Stimulated activated memory B cell treated with anti-CD40 and anti-IgM and Interleukin-4, amounts not matched to agents 10 μg/mL and 1 μg/mL and 100 μg/mL, for 72 hours (primary cell): ENCODE data around the gene WASHC3.
"Not testable (repeated sequence)": the region's sequence is repeated elsewhere in the genome, so short reads cannot be mapped to it uniquely, and the experiment has no call there.

Experiments
- ATAC-seq: fragments of 150-1000 bp; cut with Tn5 transposase; 2 replicates; pipeline ENCODE4 v1.10.0; 2021
- H3K27ac Mint-ChIP-seq: one replicate; pipeline ENCODE4 v1.8.0; 2022; ENCODE audit warnings: mild to moderate bottlenecking, mixed read lengths
- H3K27me3 Mint-ChIP-seq: one replicate; pipeline ENCODE4 v1.8.0; 2022; ENCODE audit warnings: mixed read lengths
- H3K36me3 Mint-ChIP-seq: one replicate; pipeline ENCODE4 v1.8.0; 2022; ENCODE audit warnings: mixed read lengths
- H3K4me1 Mint-ChIP-seq: one replicate; pipeline ENCODE4 v1.8.0; 2022; ENCODE audit warnings: mixed read lengths
- H3K4me3 Mint-ChIP-seq: one replicate; pipeline ENCODE4 v1.8.0; 2022; ENCODE audit warnings: mild to moderate bottlenecking, moderate library complexity, mixed read lengths
- H3K9me3 Mint-ChIP-seq: one replicate; pipeline ENCODE4 v1.8.0; 2022; ENCODE audit warnings: mixed read lengths

The WASHC3 gene, protein sequence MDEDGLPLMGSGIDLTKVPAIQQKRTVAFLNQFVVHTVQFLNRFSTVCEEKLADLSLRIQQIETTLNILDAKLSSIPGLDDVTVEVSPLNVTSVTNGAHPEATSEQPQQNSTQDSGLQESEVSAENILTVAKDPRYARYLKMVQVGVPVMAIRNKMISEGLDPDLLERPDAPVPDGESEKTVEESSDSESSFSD

DNA sequence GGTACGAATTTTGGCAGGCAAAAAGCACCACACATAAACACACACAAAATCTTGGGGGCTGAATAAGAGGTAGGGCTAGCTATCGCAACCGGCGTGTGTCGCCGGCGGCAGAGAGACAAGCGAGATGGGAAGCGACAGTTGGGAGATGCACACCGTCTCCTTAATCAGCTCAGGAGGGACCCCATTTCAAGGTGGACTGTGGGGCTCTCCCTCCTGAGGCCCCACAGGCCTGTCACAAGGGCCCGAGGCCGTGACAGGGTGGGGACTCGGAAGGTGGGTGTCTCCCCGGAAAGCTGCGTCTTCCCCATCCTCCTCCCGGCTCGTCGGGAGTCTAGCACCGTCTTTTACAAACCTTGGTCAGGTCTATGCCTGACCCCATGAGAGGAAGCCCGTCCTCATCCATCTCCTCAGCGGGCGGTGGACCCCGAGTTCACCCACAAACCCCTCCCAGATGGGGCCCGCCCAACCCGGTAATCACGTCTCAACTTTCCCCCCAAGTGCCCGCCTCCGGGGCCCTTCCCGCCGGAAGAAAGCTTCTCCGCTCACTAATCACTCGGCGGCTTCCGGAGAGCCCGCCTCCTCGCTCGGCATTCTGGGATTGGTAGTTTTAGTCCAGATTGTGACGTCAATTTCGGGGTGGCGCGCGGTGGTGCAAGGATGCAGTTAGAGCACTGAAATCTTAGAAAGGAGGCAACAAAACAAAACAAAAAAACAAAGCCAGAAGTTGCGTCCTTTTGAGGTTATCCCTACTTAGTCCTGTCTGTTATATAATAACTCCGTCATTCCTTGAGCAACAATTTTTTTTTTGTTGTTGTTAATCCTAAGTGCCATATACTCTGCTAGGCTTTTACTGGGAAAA is at the start of gene WASHC3:
WASHC3 (minus strand) TSS at position 432 of the 859 bp plus-strand sequence; CDS start at position 403, 29 bp downstream.
- peak; percentile 98 for ATAC-seq
- peak within 1 kb of the TSS; percentile 97 for H3K27ac Mint-ChIP-seq
- peaks cover 12% of the 10 kb centered on the region for H3K4me1 Mint-ChIP-seq
- no peaks in the 10 kb centered on the region for H3K27me3 Mint-ChIP-seq
- H3K4me3 Mint-ChIP-seq: peak within 1 kb of the TSS; percentile 95
- no peaks in the 10 kb centered on the region for H3K9me3 Mint-ChIP-seq
- H3K36me3 Mint-ChIP-seq: peaks cover 27% of the 10 kb centered on the region

DNA sequence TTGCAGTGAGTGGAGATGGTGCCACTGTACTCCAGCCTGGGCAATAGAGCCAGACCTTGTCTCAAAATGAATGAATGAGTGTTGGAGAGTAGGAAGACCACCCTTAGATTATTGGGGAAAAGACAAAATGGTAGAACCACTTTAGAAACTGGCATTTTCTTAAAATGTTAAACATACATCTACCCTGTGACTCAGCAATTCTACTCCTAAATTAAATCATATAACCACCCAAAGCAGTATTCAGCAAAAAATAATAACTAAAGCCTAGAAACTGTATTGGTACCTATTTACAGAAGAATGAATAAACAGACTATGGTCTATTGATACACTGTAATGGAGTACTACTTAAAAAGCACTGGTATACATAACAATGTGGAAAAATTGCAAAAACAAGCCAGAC is 49.0 kb upstream of the WASHC3 start:
- no peaks in the 10 kb centered on the region for H3K27me3 Mint-ChIP-seq
- H3K4me3 Mint-ChIP-seq: no peak overlapping the region
- no peak for ATAC-seq
- peaks cover 62% of the 10 kb centered on the region for H3K36me3 Mint-ChIP-seq
- peaks cover 3% of the 10 kb centered on the region for H3K9me3 Mint-ChIP-seq
- peaks cover 7% of the 10 kb centered on the region for H3K4me1 Mint-ChIP-seq
- no peak overlapping the region for H3K27ac Mint-ChIP-seq

DNA sequence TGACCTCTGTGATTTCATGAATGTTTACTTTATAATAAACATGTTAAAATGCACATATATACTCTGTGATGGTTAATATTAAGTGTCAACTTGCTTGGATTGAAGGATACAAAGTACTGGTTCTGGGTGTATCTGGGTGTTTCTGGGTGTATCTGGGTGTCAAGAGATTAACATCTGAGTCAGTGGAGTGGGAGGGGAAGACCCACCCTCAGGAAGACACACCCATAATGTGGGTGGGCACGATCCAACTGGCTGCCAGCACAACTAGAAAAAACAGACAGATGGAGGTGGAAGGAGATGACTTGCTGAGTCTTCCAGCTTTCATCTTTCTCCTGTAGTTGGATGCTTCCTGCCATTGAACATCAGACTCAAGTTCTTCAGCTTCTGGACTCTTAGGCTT is 46.2 kb upstream of the WASHC3 start:
- Mint-ChIP-seq H3K9me3 (peaks cover 3% of the 10 kb centered on the region), H3K27me3 (no peaks in the 10 kb centered on the region), H3K4me3 (no peak overlapping the region), H3K36me3 (peaks cover 86% of the 10 kb centered on the region), H3K4me1 (peaks cover 7% of the 10 kb centered on the region), H3K27ac (no peak overlapping the region)
- ATAC-seq: no peak

DNA sequence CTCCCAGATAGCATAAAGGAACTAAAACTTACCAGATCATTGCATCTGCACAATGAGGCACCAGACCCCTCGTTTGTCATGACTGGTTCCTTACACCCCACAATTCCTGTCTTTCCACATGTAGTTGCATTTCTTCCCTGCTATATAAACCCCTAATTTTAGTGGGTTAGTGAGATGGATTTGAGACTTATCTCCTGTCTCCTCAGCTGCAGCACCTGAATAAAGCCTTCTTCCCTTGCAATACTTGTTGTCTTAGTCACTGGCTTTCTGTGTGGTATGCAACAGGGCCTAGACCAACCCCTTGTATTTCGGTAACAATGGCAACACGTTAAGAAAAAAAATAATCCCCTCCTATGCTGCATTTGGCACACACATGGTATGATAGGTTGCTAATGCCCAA is 45.1 kb upstream of the WASHC3 start:
- no peak overlapping the region for H3K27ac Mint-ChIP-seq

DNA sequence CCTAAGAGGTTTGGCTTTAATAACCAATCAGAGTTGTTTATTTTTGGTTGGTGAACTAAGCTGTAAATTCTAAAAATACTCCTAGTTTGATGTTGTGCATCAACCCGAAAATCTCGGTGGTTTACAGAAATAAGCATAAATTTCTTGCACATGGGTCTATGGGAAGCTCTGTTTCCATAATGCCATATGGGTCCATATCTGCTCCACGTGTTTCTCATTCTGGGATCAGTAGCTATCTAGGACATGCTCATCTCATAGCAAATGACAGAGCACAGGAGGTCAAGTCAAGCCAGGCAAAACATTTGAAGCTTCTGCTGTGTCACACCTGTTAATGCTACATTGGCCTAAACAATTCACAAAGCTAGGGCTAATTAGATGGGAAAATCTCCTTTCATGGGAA is 35.1 kb upstream of the WASHC3 start:
- Mint-ChIP-seq H3K4me1 (no peaks in the 10 kb centered on the region), H3K4me3 (no peak overlapping the region), H3K9me3 (no peaks in the 10 kb centered on the region), H3K36me3 (peaks cover 24% of the 10 kb centered on the region), H3K27me3 (no peaks in the 10 kb centered on the region), H3K27ac (peak overlapping the region; percentile 44)
- no peak for ATAC-seq

More for the DNA sequence above, 45.1 kb upstream of the WASHC3 start:
- Mint-ChIP-seq H3K36me3 (peaks cover 93% of the 10 kb centered on the region), H3K27me3 (no peaks in the 10 kb centered on the region), H3K4me3 (no peak overlapping the region), H3K9me3 (peaks cover 3% of the 10 kb centered on the region), H3K4me1 (peaks cover 7% of the 10 kb centered on the region)
- ATAC-seq: no peak

DNA sequence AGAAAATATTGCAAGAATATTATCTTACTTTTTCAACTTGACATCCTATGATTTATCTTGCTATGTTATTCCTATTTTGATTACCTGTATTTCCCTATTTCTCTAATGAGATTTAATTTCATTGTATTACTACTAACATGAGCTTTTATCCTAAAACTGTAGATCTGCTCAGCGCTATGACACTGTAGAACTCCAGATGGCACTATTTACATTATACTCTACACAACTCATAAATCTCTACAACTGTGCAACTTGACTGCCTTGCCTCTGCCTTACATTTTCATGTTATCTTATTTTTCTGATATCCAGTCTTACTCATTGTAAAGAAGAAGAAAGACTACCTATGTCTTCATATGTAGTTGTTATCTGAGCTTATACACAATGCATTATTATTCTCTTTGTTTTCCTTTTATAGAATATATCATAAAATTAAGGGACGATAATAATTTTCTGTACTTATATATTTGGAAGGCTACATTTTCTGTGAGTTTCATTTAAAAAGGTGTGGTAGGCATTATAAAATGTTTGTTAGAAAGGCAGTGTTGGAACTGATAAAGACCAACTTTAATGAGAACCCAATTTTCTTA is 34.0 kb upstream of the WASHC3 start:
- no peaks in the 10 kb centered on the region for H3K4me1 Mint-ChIP-seq
- H3K36me3 Mint-ChIP-seq: peaks cover 24% of the 10 kb centered on the region
- H3K27ac Mint-ChIP-seq: no peak overlapping the region
- no peak for ATAC-seq
- H3K4me3 Mint-ChIP-seq: no peak overlapping the region
- H3K9me3 Mint-ChIP-seq: no peaks in the 10 kb centered on the region
- no peaks in the 10 kb centered on the region for H3K27me3 Mint-ChIP-seq

DNA sequence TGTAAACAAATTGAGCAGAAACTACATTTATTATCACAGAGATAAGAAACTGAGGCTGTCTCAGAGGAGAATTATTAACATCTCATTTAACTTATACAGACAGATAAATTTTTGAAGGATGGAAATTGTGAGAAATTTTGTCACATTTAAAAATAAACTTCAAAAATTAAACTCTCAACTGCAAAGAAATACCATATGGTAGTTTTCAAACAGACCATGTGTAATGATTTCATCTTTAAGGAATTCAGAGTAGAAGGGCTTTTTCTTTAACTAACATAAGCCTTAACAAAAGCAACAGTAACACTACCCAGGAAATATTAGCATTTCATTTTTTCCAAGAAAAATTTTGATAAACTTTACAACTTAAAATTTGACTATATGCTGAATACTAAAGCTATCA is 31.5 kb upstream of the WASHC3 start:
- ATAC-seq: no peak
- no peaks in the 10 kb centered on the region for H3K4me1 Mint-ChIP-seq
- peaks cover 30% of the 10 kb centered on the region for H3K36me3 Mint-ChIP-seq
- no peak overlapping the region for H3K27ac Mint-ChIP-seq
- no peaks in the 10 kb centered on the region for H3K27me3 Mint-ChIP-seq
- no peaks in the 10 kb centered on the region for H3K9me3 Mint-ChIP-seq
- H3K4me3 Mint-ChIP-seq: no peak overlapping the region

DNA sequence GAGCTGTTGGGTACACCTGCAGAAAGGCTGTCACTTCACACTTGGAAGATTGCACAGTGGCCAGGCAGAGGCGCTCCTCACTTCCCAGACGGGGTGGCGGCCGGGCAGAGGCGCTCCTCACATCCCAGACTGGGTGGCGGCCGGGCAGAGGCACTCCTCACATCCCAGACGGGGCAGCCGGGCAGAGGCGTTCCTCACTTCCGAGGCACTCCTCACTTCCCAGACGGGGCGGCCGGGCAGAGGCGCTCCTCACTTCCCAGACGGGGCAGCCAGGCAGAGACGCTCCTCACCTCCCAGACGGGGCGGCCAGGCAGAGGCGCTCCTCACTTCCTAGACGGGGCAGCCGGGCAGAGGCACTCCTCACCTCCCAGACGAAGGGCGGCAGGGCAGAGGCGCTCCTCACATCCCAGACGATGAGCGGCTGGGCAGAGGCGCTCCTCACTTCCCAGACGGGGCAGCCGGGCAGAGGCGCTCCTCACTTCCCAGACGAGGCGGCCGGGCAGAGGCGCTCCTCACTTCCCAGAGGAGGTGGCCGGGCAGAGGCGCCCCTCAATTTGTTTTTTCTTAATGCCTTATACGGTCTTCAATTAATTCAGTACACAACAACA is 27.5 kb upstream of the WASHC3 start:
- not testable (repeated sequence) for H3K4me3 Mint-ChIP-seq

DNA sequence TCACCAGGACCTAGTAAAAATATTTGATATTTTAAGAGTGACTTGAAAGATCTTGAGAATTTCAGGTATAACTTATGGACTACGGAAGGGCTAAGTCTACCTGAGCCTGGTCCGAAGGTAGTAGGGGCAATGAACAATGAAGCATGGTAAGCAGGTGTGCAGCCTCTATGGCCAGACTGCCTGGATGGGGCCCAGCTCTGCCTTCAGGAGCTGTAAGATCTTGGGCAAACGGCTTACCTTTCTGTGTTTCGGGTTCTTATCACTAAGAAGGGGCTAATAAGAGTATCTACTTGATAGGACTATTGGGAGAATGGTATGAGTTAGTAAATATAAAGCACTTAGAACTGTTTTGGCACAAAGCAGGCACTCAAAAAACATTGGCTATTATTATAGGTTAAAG is 19.1 kb upstream of the WASHC3 start:
- no peak overlapping the region for H3K4me3 Mint-ChIP-seq
- H3K4me1 Mint-ChIP-seq: no peaks in the 10 kb centered on the region
- no peak for ATAC-seq
- H3K27ac Mint-ChIP-seq: no peak overlapping the region
- no peaks in the 10 kb centered on the region for H3K9me3 Mint-ChIP-seq
- no peaks in the 10 kb centered on the region for H3K27me3 Mint-ChIP-seq
- H3K36me3 Mint-ChIP-seq: peaks cover 64% of the 10 kb centered on the region

More for the DNA sequence above, 27.5 kb upstream of the WASHC3 start:
- H3K9me3 Mint-ChIP-seq, H3K4me1 Mint-ChIP-seq, H3K27me3 Mint-ChIP-seq, H3K27ac Mint-ChIP-seq, ATAC-seq: not testable (repeated sequence)
- H3K36me3 Mint-ChIP-seq: peaks cover 45% of the 10 kb centered on the region

DNA sequence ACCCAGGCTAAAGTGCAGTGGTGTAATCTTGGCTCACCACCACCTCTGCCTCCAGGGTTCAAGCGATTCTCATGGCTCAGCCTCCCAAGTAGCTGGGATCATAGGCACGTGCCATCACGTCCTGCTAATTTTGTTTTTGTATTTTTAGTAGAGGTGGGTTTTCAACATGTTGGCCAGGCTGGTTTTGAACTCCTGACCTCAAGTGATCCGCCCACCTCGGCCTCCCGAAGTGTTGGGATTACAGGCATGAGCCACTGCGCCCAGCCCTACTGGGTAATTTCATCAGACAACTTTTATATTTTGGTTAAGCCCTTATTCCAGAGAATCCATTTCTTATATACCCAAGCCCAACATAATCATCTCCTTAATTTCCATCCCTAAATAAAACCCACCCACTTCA is 10.3 kb upstream of the WASHC3 start:
- H3K4me1 Mint-ChIP-seq, ATAC-seq, H3K27ac Mint-ChIP-seq, H3K27me3 Mint-ChIP-seq, H3K36me3 Mint-ChIP-seq, H3K9me3 Mint-ChIP-seq, H3K4me3 Mint-ChIP-seq: not testable (repeated sequence)

DNA sequence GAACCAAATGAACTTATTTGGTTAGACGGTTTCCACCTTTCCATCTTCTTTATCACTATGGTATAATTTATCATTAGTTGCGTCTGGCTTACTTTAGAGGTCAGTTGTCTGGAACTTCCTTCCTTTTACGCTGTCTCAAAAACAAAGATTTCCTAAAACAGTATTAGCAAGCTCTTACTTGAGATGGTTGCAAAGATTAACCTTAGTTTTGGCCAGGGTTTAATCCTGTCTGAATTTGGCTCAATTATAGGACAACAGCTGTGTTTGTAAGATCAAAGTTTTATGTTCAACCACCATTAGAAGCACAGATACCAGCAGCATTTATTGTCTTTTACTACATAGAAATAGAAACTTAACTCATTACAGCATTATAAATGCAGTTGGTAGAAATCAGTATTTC is 7.9 kb upstream of the WASHC3 start:
- no peaks in the 10 kb centered on the region for H3K9me3 Mint-ChIP-seq
- no peaks in the 10 kb centered on the region for H3K27me3 Mint-ChIP-seq
- no peak overlapping the region for H3K27ac Mint-ChIP-seq
- H3K36me3 Mint-ChIP-seq: no peaks in the 10 kb centered on the region
- no peaks in the 10 kb centered on the region for H3K4me1 Mint-ChIP-seq
- H3K4me3 Mint-ChIP-seq: no peak overlapping the region
- no peak for ATAC-seq

DNA sequence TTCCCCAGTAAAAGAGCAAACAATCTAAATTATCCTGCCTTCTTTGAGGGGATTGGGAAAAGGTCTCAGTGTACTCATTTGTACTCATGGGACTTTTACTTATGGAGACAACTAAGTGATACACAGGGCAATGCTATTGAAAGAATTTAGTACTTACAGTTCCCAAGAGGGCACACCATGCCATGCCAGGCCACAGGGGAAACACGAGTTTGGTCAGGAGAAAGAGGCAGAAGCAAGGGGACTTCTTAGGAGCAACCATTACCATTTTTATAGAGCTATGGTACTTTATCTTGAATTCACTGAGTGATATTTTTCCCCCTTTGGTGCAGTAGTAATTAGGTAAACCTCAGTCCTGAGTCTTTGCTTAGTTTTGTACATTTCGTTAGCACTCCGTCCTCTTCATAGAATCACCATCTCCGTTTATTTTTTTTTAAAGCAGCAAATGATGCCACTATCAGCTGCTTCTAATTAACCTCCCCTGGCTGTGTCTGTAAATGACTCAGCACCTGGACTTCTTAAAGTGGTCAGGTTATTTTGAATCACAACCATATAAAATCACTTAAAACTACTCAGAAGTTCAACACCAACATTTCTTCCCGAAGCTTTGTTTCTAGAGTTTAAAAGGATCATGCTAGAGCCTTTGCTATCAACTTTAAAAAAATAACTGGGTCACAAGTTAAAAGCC is 5.9 kb upstream of the WASHC3 start:
- H3K4me3 Mint-ChIP-seq: no peak overlapping the region
- no peaks in the 10 kb centered on the region for H3K27me3 Mint-ChIP-seq
- ATAC-seq: no peak

DNA sequence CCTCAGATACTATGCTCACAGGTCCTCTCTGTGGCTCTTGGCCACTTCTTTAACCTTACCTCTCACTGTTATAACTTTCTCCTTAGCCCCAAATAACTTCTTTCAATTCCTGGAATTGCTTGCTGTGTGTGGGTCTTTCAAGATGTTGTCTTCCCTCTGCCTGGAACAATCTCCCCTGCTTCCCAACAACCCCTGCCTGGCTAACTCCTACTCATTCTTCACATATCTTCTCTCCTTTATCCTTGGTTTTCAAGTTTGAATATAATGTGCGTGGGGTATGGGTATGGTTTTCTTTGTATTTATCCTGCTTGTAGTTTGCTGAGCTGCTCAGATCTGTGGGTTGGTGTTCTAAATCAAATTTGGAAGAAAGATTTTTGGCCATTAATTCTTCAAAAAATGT is 2.7 kb upstream of the WASHC3 start:
- Mint-ChIP-seq H3K4me3 (no peak overlapping the region), H3K36me3 (peaks cover 5% of the 10 kb centered on the region), H3K27me3 (no peaks in the 10 kb centered on the region), H3K4me1 (no peaks in the 10 kb centered on the region), H3K27ac (no peak overlapping the region), H3K9me3 (no peaks in the 10 kb centered on the region)
- ATAC-seq: no peak

More for the DNA sequence above, 5.9 kb upstream of the WASHC3 start:
- Mint-ChIP-seq H3K27ac (no peak overlapping the region), H3K4me1 (no peaks in the 10 kb centered on the region), H3K36me3 (no peaks in the 10 kb centered on the region), H3K9me3 (no peaks in the 10 kb centered on the region)

DNA sequence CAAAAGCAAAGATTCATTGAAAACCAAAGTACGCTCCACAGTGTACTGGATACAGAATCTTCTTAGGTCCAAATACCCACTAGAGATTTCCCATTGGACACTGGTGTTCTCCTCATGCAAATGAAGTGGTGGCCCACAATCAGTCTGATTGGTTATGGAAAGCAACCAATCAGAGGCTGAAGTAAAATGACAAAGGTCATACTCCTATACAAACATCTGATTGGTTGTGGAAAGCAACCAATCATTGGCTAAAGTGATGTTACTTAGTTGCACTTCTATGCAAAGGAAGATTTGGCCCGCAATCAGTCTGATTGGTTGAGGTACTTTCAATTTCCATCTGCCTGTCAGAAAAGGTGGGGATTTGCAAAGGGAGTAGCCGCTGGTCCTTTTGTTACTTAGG is 1.3 kb upstream of the WASHC3 start:
- H3K4me1 Mint-ChIP-seq: peaks cover 6% of the 10 kb centered on the region
- peaks cover 14% of the 10 kb centered on the region for H3K36me3 Mint-ChIP-seq
- H3K4me3 Mint-ChIP-seq: no peak overlapping the region
- H3K27ac Mint-ChIP-seq: no peak overlapping the region
- no peaks in the 10 kb centered on the region for H3K9me3 Mint-ChIP-seq
- no peaks in the 10 kb centered on the region for H3K27me3 Mint-ChIP-seq
- no peak for ATAC-seq

DNA sequence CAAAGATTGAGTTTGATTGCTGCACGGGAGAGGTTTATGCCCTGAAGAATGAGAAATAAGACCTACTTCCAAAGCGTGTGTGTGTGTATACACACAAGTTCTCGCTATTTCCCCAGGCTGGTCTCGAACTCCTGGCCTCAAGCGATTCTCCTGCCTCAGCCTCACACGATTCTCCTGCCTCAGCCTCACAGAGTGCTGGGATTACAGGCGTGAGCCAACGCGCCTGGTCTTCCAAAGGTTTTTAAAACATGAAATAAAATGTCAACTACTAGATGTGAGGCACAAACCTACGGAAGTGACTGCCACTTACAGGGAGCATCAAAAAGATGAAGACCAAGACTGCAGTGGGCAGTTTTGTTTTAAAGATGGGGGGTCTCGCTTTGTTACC is 622 bp upstream of the WASHC3 start:
- Mint-ChIP-seq H3K9me3 (no peaks in the 10 kb centered on the region), H3K4me1 (peaks cover 10% of the 10 kb centered on the region), H3K27ac (peak overlapping the region; percentile 97), H3K27me3 (no peaks in the 10 kb centered on the region), H3K4me3 (peak overlapping the region; percentile 95), H3K36me3 (peaks cover 21% of the 10 kb centered on the region)
- no peak for ATAC-seq
